ENCODE results near the gene CACNA1C.

DNA sequence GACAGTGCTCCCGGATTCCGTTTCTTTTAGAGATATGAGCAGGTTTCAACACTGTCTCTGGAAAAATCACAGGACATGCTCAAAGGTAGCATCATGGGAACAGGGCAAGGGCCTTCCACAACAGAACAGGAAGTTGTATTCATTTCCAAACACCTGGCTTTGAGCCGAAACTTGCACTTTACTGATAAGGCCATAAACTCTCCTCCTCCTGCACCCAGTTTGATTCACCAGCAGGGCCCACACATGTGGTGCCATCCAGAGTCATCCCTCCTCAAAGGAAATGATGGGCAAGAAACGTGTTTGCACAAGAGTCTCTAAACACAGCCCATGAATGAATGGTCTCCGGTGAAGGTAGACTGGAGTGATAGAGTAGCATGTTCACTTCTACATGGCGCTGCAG lies 473.6 kb downstream of the CACNA1C start:
- TF ChIP-seq, protein P1, sequence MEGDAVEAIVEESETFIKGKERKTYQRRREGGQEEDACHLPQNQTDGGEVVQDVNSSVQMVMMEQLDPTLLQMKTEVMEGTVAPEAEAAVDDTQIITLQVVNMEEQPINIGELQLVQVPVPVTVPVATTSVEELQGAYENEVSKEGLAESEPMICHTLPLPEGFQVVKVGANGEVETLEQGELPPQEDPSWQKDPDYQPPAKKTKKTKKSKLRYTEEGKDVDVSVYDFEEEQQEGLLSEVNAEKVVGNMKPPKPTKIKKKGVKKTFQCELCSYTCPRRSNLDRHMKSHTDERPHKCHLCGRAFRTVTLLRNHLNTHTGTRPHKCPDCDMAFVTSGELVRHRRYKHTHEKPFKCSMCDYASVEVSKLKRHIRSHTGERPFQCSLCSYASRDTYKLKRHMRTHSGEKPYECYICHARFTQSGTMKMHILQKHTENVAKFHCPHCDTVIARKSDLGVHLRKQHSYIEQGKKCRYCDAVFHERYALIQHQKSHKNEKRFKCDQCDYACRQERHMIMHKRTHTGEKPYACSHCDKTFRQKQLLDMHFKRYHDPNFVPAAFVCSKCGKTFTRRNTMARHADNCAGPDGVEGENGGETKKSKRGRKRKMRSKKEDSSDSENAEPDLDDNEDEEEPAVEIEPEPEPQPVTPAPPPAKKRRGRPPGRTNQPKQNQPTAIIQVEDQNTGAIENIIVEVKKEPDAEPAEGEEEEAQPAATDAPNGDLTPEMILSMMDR (IDR thresholded peaks at IDR 0.05): no peak
- no peak for TF ChIP-seq POLR2A (IDR thresholded peaks at IDR 0.05)
